Muscle layer of colon (tissue), 2 donors: ENCODE results near the gene CACYBP.

ENCODE experiments used
- H3K27ac ChIP-seq: one replicate; pipeline ENCODE4 v1.7.0; 2013; ENCODE audit warnings: low read depth, mild to moderate bottlenecking, low read length, moderate library complexity
- H3K27me3 ChIP-seq, 2 donors: one replicate each; pipeline ENCODE4 v1.7.0; 2013; ENCODE audit warnings: low read length in 2 of 2, mild to moderate bottlenecking in 2 of 2; ENCODE audit not compliant: insufficient read depth in 2 of 2, control insufficient read depth in 1 of 2
- H3K36me3 ChIP-seq: one replicate; pipeline ENCODE4 v1.7.0; 2013; ENCODE audit warnings: mild to moderate bottlenecking, low read length; ENCODE audit not compliant: insufficient read depth
- H3K4me1 ChIP-seq: one replicate; pipeline ENCODE4 v1.7.0; 2013; ENCODE audit warnings: mild to moderate bottlenecking, low read length; ENCODE audit not compliant: insufficient read depth
- H3K4me3 ChIP-seq, 2 donors: one replicate each; pipeline ENCODE4 v1.7.0; 2013; ENCODE audit warnings: low read length in 2 of 2, low read depth in 1 of 2, mild to moderate bottlenecking in 1 of 2, moderate library complexity in 1 of 2
- H3K9ac ChIP-seq: one replicate; pipeline ENCODE4 v1.7.0; 2013; ENCODE audit warnings: low read length
- H3K9me3 ChIP-seq: one replicate; pipeline ENCODE4 v1.7.0; 2013; ENCODE audit warnings: mild to moderate bottlenecking, low read length
- donor health status: abdominal sarcoma.
- donor health status: Adenocarcinoma of cecum.

The CACYBP gene, protein sequence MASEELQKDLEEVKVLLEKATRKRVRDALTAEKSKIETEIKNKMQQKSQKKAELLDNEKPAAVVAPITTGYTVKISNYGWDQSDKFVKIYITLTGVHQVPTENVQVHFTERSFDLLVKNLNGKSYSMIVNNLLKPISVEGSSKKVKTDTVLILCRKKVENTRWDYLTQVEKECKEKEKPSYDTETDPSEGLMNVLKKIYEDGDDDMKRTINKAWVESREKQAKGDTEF

DNA sequence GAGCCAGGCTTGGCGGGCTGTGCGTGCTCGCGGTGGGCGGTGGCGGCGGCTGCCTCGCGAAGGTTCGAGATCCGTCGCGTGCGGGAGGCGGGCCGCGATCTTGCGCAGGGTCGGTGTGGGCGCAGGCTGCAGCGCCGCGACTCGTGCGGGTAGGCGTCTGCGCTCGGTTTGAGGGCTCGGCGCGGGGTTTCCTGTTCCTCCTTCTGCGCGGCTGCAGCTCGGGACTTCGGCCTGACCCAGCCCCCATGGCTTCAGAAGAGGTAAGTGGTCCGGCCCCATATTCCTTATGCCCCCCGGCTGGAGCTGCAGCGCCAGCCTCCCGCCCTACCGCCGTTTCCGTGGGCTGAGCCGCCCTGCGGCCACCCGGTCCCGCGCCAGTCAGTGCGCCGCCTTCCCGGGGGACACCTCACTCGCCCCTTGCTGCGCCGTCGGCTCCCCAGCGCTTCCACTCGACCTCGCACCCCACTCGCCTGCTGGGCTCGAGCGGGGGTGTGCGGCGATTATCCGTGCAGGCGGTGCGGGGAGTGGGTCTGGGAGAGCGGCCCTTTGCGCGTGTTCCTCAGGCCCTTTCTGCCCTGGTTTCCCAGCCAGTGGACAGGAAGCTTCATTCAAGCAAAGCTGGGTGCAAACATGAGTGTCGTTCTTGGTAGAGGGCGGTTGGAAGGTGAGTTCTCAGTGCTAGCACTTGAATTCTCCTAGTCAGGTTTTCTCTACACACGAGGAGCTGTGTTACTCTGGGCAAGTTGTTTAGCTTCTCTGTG is at the start of gene CACYBP:
Gene CACYBP, plus strand, starts transcription at position 12 of the 761 bp plus-strand sequence. Its CDS starts 234 bp downstream, at position 246.
- H3K9ac ChIP-seq: peak within 1 kb of the TSS; percentile 92
- peak within 1 kb of the TSS; percentile 87 to 88 for H3K4me3 ChIP-seq
- H3K9me3 ChIP-seq: no peaks in the 10 kb centered on the region
- H3K36me3 ChIP-seq: no peaks in the 10 kb centered on the region
- H3K27ac ChIP-seq: peak within 1 kb of the TSS; percentile 99
- H3K4me1 ChIP-seq: peaks cover 16% of the 10 kb centered on the region
- H3K27me3 ChIP-seq: no peaks in the 10 kb centered on the region

DNA sequence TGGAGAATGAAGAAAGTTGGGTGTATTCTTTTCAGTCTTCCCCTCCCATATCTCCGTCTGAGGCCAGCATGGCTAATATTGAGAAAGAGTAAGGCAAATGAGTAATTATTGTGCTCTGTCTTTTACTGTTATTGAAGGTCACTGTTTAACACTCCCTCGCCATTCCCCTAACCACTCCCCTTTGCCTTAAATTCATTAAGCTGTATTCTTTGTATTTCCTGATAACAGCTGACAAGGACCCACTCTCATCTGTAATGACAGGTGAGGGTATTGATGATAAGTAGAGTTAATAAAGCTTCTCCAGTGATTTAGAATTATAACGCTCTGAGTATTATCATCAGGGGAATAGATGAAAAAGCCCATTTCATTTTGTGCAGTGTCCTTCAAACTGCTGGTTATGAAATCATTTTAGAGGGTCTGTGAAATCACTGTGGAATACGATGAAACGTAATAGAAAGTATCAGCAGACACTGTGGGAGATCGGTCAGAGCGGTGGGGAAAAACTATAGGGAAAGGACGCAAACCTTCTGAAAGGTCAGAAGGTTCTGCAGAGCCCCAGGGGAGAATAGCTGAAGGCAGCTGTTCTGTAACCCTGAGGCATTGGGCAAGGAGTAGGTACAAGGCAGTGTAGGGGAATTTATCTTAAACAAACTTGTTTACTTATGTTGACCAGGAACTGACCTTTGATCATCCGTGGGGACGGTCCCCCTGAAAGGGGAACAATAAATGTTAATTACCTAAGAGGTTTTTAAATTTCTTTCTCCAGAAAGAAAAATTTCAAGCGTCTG is 46.3 kb upstream of the CACYBP start:
- Histone ChIP-seq H3K9me3 (no peaks in the 10 kb centered on the region), H3K4me1 (peaks cover 9% of the 10 kb centered on the region), H3K9ac (no peak overlapping the region), H3K36me3 (no peaks in the 10 kb centered on the region), H3K27ac (no peak overlapping the region), H3K27me3 (no peaks in the 10 kb centered on the region), H3K4me3 (no peak overlapping the region)

DNA sequence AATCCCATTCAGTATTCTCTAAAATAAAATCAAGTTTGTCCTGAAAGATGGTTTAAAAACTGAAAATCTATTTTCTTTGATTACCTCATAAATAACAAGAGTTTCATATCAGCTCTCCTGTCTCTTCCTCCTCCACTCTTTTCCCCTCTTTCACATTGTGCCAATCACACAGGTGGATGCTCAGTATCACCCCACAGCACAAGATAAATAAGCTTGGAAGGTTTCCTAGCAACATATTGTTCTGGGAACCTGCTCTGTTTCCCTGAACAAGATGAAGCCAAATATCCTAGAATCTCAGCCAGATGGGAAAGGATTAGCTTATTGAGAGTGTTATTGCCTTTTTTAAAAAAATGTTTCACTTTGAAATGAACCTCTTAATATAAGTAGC is 45.7 kb upstream of the CACYBP start:
- Histone ChIP-seq H3K9ac (no peak overlapping the region), H3K36me3 (no peaks in the 10 kb centered on the region), H3K27ac (no peak overlapping the region), H3K4me3 (no peak overlapping the region), H3K27me3 (no peaks in the 10 kb centered on the region), H3K4me1 (peaks cover 9% of the 10 kb centered on the region), H3K9me3 (no peaks in the 10 kb centered on the region)

DNA sequence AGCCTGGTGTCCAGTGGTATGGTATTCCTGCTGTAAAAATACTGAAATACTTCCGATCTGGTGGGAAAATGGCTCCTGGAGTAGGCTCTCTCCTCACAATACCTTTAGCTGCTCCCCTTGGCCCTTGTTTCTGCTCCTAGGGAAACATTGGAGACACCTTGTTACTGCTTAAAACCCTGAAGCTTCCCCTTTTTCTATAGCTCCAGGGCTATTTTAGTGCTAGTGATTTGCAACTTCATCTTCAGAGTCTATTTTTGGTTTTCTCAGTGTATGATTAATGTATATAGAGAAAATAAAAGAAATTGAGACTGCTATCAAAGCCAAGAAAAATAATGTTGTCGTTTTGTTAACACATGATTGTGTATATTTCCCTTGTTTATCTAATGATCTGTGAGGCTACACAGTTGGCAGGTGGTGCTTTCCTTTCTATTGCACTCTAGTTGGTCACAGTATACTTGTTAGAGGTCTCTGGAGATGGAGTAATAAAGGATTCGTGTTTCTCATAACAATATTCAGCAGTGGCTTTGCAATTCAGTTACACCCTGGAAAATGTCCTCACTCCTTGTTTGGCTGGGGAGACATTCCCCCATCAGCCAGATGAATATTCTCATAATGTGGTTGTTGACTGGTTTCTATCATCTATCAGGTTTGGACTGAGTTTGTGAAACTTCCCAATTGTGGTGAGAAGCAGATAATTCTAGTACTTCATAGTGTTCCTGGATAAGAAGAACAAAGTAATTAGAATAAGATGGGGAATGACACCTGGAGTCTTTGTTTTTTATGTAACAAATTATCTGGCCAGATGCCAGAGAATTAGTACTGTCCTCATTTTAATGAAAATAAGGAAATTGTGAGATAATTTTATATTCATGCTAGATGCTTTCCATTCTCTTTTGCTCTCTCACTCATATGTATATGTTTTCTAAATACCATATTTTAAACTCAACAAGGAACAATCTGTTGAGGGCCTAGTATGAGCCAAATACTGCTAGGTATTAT is 44.8 kb upstream of the CACYBP start:
- no peak overlapping the region for H3K9ac ChIP-seq
- no peak overlapping the region for H3K27ac ChIP-seq
- peaks cover 9% of the 10 kb centered on the region for H3K4me1 ChIP-seq

DNA sequence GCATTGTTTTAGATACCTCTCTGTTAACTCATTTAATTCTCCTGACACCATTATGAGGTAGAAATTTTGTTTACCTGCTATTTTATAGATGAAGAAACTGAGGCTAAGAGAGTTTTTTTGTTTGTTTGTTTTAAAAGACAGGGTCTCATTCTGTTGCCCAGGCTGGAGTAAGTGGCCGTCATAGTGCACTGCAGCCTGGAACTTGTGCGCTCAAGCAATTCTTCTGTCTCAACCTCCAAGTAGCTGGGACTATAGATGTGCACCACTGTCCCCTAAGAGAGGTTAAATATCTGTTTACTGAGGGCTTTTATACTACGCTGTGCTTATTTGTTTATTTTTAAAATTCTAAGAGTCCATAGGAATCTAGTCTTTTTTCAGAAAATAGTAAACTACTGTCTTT is 43.7 kb upstream of the CACYBP start:
- Histone ChIP-seq H3K36me3 (no peaks in the 10 kb centered on the region), H3K9me3 (no peaks in the 10 kb centered on the region), H3K27me3 (no peaks in the 10 kb centered on the region), H3K27ac (no peak overlapping the region), H3K4me1 (peaks cover 9% of the 10 kb centered on the region), H3K4me3 (no peak overlapping the region), H3K9ac (no peak overlapping the region)

More for the DNA sequence above, 44.8 kb upstream of the CACYBP start:
- Histone ChIP-seq H3K9me3 (no peaks in the 10 kb centered on the region), H3K4me3 (no peak overlapping the region), H3K36me3 (no peaks in the 10 kb centered on the region), H3K27me3 (no peaks in the 10 kb centered on the region)

DNA sequence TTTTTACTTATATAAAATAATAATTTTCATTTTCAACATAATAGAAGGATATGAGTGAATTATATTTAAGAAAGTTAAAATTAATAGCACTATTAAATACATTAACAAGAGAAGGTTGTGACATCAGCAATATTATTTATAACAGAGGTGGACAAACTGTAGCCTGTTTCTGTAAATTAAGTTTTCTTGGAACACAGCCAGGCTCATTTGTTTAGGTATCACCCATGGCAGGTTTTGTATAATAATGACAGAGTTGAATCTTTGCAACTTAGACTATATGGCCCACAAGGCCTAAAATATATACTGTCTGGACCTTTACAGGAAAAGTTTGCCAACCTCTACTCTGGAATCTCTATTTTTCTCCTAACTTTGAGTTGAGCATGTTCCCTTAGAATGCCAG is 42.8 kb upstream of the CACYBP start:
- no peak overlapping the region for H3K4me3 ChIP-seq
- H3K36me3 ChIP-seq: no peaks in the 10 kb centered on the region
- H3K4me1 ChIP-seq: peaks cover 9% of the 10 kb centered on the region
- no peak overlapping the region for H3K27ac ChIP-seq
- H3K9me3 ChIP-seq: no peaks in the 10 kb centered on the region
- no peak overlapping the region for H3K9ac ChIP-seq
- no peaks in the 10 kb centered on the region for H3K27me3 ChIP-seq

DNA sequence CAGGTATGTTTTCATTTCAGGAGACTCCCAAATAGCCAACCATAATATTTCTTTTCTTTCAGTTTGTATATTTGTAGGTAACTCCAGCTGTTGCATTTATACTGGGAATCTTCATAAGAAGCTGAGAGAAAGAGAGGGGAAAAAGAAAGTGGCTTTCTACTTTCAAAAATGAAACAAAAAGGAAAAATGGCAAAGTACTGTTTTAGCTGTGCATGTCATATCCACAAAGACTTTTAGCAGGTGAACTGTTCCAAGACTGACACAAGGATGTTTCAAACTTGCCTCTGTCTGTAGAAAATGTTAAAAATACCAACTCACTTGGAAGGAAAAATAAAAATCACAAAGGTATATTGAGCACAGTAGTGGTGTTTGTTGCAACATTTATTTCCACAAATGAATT is 41.9 kb upstream of the CACYBP start:
- Histone ChIP-seq H3K27ac (no peak overlapping the region), H3K27me3 (no peaks in the 10 kb centered on the region), H3K9ac (no peak overlapping the region), H3K9me3 (no peaks in the 10 kb centered on the region), H3K4me1 (peaks cover 9% of the 10 kb centered on the region), H3K36me3 (no peaks in the 10 kb centered on the region), H3K4me3 (no peak overlapping the region)

DNA sequence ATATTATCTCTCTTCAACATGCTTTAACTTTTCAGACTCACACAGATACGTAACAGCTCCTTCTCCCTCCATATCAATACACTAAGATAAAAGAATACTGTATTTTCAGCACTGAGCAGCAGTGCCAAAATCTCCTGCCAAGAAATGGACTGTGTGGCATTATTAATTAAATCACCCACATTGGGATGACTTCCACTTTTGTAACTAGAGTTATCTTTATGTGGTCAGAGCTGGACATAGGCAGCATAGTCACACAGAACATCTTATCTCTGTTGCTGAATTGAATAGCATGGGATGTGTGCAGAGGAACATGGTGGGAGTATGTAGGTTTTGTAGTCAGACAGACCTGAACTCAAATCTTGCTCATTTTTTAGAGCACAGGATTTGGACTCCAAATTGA is 41.4 kb upstream of the CACYBP start:
- Histone ChIP-seq H3K9ac (no peak overlapping the region), H3K4me3 (no peak overlapping the region), H3K4me1 (peaks cover 14% of the 10 kb centered on the region), H3K27me3 (no peaks in the 10 kb centered on the region), H3K27ac (no peak overlapping the region), H3K36me3 (no peaks in the 10 kb centered on the region), H3K9me3 (no peaks in the 10 kb centered on the region)

DNA sequence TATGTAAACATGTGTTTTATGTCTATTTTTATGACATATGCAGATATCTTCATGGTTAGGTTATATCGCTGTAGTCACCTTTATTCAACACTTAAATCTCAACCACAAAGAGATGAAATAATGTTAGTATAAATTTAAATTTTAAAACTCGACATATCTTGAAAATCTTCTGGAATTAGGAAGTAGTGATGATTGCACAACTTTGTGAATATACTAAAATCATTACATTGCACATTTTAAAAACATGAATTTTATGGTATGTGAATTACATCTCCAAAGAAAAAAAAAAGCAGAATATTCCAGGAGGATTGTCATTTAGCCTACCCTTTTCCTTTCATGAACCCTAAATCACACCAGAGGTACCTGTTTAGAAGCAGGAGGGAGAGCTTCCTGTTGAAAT is 39.4 kb upstream of the CACYBP start:
- Histone ChIP-seq H3K9me3 (no peaks in the 10 kb centered on the region), H3K27me3 (no peaks in the 10 kb centered on the region), H3K36me3 (no peaks in the 10 kb centered on the region), H3K4me1 (peaks cover 25% of the 10 kb centered on the region), H3K4me3 (no peak overlapping the region), H3K27ac (no peak overlapping the region), H3K9ac (no peak overlapping the region)

DNA sequence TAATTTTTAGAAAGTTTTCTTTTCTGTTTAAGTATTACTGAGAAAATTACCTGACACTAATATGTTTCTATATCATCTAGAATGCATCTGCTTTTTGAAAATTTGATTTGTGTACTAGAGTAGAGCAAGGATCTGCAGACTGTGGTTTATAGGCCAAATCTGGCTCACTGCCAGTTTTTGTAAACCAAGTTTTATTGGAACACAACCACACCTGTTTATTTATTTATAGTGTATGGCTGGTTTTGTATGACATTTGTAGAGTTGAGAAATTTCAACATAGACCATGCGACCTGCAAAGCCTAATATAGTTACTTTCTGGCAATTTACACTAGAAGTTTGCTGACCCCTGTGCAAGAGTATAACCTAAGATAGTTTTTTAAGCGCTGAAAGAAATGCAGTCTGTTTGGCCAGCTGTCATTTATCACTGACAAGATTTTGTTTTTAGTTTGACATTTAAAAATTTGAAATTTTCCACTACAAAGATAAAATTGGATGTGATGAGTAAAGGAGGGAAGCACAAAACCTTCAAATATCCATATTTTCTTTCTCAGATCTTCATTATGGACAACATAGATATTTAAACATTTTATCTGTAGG is 36.1 kb upstream of the CACYBP start:
- no peaks in the 10 kb centered on the region for H3K27me3 ChIP-seq
- H3K4me1 ChIP-seq: peaks cover 34% of the 10 kb centered on the region
- no peak overlapping the region for H3K4me3 ChIP-seq
- no peak overlapping the region for H3K27ac ChIP-seq
- H3K9me3 ChIP-seq: no peaks in the 10 kb centered on the region
- H3K36me3 ChIP-seq: no peaks in the 10 kb centered on the region
- H3K9ac ChIP-seq: no peak overlapping the region
